Astrocyte (in vitro differentiated cells and primary cell): ENCODE data around the gene INSM1. TPM values are rescaled to one million over a fixed set of nuclear protein-coding genes. Genes with fewer than 3 reads are reported as not detected.

Experiments
- DNase-seq: peaks from one replicate; pipeline ENCODE4 v3.0.0-alpha.2; 2010; ENCODE audit warnings: low read depth
- FAIRE-seq: peaks from 2 replicates; lab custom pipeline; 2011; peaks lifted over from hg19 to GRCh38; lab: Jason Lieb, UNC
- H2AFZ ChIP-seq: 2 replicates; pipeline ENCODE4 v1.6.0; 2012; ENCODE audit warnings: low read depth, low read length, inconsistent platforms
- H3K27ac ChIP-seq: 2 replicates; pipeline ENCODE4 v1.5.1; 2011; ENCODE audit warnings: low read depth, low read length, inconsistent platforms
- H3K27me3 ChIP-seq: 2 replicates; pipeline ENCODE4 v1.6.0; 2011; ENCODE audit warnings: low read length, inconsistent platforms; ENCODE audit not compliant: insufficient read depth
- H3K36me3 ChIP-seq: 2 replicates; pipeline ENCODE4 v1.5.1; 2011; ENCODE audit warnings: low read length, inconsistent platforms; ENCODE audit not compliant: insufficient read depth
- H3K4me1 ChIP-seq: 2 replicates; pipeline ENCODE4 v1.5.1; 2011; ENCODE audit warnings: low read length, inconsistent platforms; ENCODE audit not compliant: insufficient read depth
- H3K4me2 ChIP-seq: 2 replicates; pipeline ENCODE4 v1.6.0; 2012; ENCODE audit warnings: low read length, inconsistent platforms
- H3K4me3 ChIP-seq: 2 replicates; pipeline ENCODE4 v1.5.1; 2011; ENCODE audit warnings: low read depth, mild to moderate bottlenecking, low read length, inconsistent platforms; ENCODE audit not compliant: insufficient read depth
- H3K79me2 ChIP-seq: 2 replicates; pipeline ENCODE4 v1.6.0; 2012; ENCODE audit warnings: mild to moderate bottlenecking, low read length, inconsistent platforms; ENCODE audit not compliant: insufficient read depth
- H3K9ac ChIP-seq: 2 replicates; pipeline ENCODE4 v1.6.0; 2012; ENCODE audit warnings: mild to moderate bottlenecking, low read length, inconsistent platforms
- H3K9me3 ChIP-seq: 2 replicates; pipeline ENCODE4 v1.5.1; 2012; ENCODE audit warnings: low read depth, mild to moderate bottlenecking, low read length, inconsistent platforms; ENCODE audit not compliant: insufficient read depth
- H4K20me1 ChIP-seq: 2 replicates; pipeline ENCODE4 v1.6.0; 2012; ENCODE audit warnings: low read length, inconsistent platforms; ENCODE audit not compliant: insufficient read depth
- H3K27ac Mint-ChIP-seq: one replicate; pipeline ENCODE4 v1.8.0; 2021; ENCODE audit warnings: mild to moderate bottlenecking, mixed read lengths; ENCODE audit not compliant: unreplicated experiment
- H3K27me3 Mint-ChIP-seq: one replicate; pipeline ENCODE4 v1.8.0; 2021; ENCODE audit warnings: low read depth, mixed read lengths; ENCODE audit not compliant: unreplicated experiment
- H3K36me3 Mint-ChIP-seq: one replicate; pipeline ENCODE4 v1.8.0; 2021; ENCODE audit warnings: low read depth, mixed read lengths; ENCODE audit not compliant: unreplicated experiment
- H3K4me1 Mint-ChIP-seq: one replicate; pipeline ENCODE4 v1.8.0; 2021; ENCODE audit warnings: low read depth, mixed read lengths; ENCODE audit not compliant: unreplicated experiment
- H3K4me3 Mint-ChIP-seq: one replicate; pipeline ENCODE4 v1.8.0; 2021; ENCODE audit warnings: mild to moderate bottlenecking, moderate library complexity, mixed read lengths; ENCODE audit not compliant: unreplicated experiment
- H3K9me3 Mint-ChIP-seq: one replicate; pipeline ENCODE4 v1.8.0; 2021; ENCODE audit warnings: mild to moderate bottlenecking, mixed read lengths; ENCODE audit not compliant: unreplicated experiment
- CTCF ChIP-seq: IDR thresholded peaks from 2 replicates; pipeline ENCODE4 v1.5.1; 2011; ENCODE audit warnings: low read depth, mild to moderate bottlenecking, inconsistent platforms, low read length, moderate library complexity; ENCODE audit not compliant: insufficient read depth
- EZH2 ChIP-seq: IDR thresholded peaks from 2 replicates; pipeline ENCODE4 v1.6.1; 2012; ENCODE audit warnings: mild to moderate bottlenecking, low read length, inconsistent platforms; ENCODE audit not compliant: insufficient read depth
- total RNA-seq: library from RNA; stranded (reverse); gene quantifications from 2 replicates; pipeline ENCODE4 v1.2.1, GENCODE V29; 2021

Gene INSM1
- total RNA-seq, 1 donor from 2014 or later: 0.09 TPM

- H3K9me3 Mint-ChIP-seq: no peaks in the 10 kb centered on the region
These were observed 43.9 kb downstream of the INSM1 start for GRCh38 chr20:20411836-20412235.

GRCh38 chr20:20412750-20413149, 44.8 kb downstream of the INSM1 start:
- peaks cover 5% of the 10 kb centered on the region for H3K4me1 ChIP-seq
- no peaks in the 10 kb centered on the region for H3K36me3 ChIP-seq
- H3K9me3 Mint-ChIP-seq: no peaks in the 10 kb centered on the region
- peaks cover 2% of the 10 kb centered on the region for H3K27me3 ChIP-seq
- no peaks in the 10 kb centered on the region for H3K79me2 ChIP-seq
- H4K20me1 ChIP-seq: no peaks in the 10 kb centered on the region
- DNase-seq (peak; percentile 72), FAIRE-seq (no peak)
- H3K4me3 Mint-ChIP-seq: no peak overlapping the region
- H3K4me2 ChIP-seq: peak overlapping the region; percentile 40
- H2AFZ ChIP-seq: peak overlapping the region; percentile 5
- TF ChIP-seq CTCF (no peak), EZH2 (no peak)
- no peak overlapping the region for H3K27ac Mint-ChIP-seq
- H3K27me3 Mint-ChIP-seq: peaks cover 5% of the 10 kb centered on the region
- H3K4me1 Mint-ChIP-seq: peaks cover 2% of the 10 kb centered on the region
- H3K27ac ChIP-seq: no peak overlapping the region
- H3K4me3 ChIP-seq: no peak overlapping the region
- no peak overlapping the region for H3K9ac ChIP-seq
- H3K9me3 ChIP-seq: no peaks in the 10 kb centered on the region
- peaks cover 2% of the 10 kb centered on the region for H3K36me3 Mint-ChIP-seq

More at GRCh38 chr20:20411836-20412235, 43.9 kb downstream of the INSM1 start:
- Mint-ChIP-seq H3K36me3 (peaks cover 2% of the 10 kb centered on the region), H3K4me3 (no peak overlapping the region), H3K4me1 (peaks cover 2% of the 10 kb centered on the region), H3K27me3 (peaks cover 5% of the 10 kb centered on the region), H3K27ac (no peak overlapping the region)
- Histone ChIP-seq H3K36me3 (no peaks in the 10 kb centered on the region), H3K4me3 (no peak overlapping the region), H3K9me3 (no peaks in the 10 kb centered on the region), H4K20me1 (no peaks in the 10 kb centered on the region), H3K27ac (no peak overlapping the region), H3K4me1 (peaks cover 5% of the 10 kb centered on the region), H3K27me3 (peaks cover 2% of the 10 kb centered on the region), H3K79me2 (no peaks in the 10 kb centered on the region), H3K4me2 (no peak overlapping the region), H3K9ac (no peak overlapping the region), H2AFZ (no peak overlapping the region)
- DNase-seq (no peak), FAIRE-seq (no peak)
- TF ChIP-seq CTCF (no peak), EZH2 (no peak)

- no peaks in the 10 kb centered on the region for H3K79me2 ChIP-seq
- peaks cover 5% of the 10 kb centered on the region for H3K4me1 ChIP-seq
- DNase-seq (peak; percentile 5), FAIRE-seq (no peak)
- no peaks in the 10 kb centered on the region for H3K4me1 Mint-ChIP-seq
- H3K27me3 Mint-ChIP-seq: peaks cover 5% of the 10 kb centered on the region
- H3K4me3 Mint-ChIP-seq: no peak overlapping the region
- H3K36me3 ChIP-seq: no peaks in the 10 kb centered on the region
- peak overlapping the region; percentile 29 for H2AFZ ChIP-seq
- no peak overlapping the region for H3K4me3 ChIP-seq
- no peaks in the 10 kb centered on the region for H3K9me3 ChIP-seq
- no peak overlapping the region for H3K27ac Mint-ChIP-seq
- H3K9me3 Mint-ChIP-seq: no peaks in the 10 kb centered on the region
- H3K4me2 ChIP-seq: no peak overlapping the region
- H3K36me3 Mint-ChIP-seq: peaks cover 2% of the 10 kb centered on the region
- no peak overlapping the region for H3K9ac ChIP-seq
- TF ChIP-seq CTCF (no peak), EZH2 (no peak)
- no peak overlapping the region for H3K27ac ChIP-seq
- peaks cover 2% of the 10 kb centered on the region for H3K27me3 ChIP-seq
- no peaks in the 10 kb centered on the region for H4K20me1 ChIP-seq
These were observed 45.9 kb downstream of the INSM1 start for GRCh38 chr20:20413810-20414281.
